ENCODE measurements around the gene ATXN7. TPM values are rescaled to one million over a fixed set of nuclear protein-coding genes. Genes with fewer than 3 reads are reported as not detected.

Gene ATXN7
- polyA plus RNA-seq, 3 donors: 2.7 to 29.5 (median 3.2) TPM

DNA sequence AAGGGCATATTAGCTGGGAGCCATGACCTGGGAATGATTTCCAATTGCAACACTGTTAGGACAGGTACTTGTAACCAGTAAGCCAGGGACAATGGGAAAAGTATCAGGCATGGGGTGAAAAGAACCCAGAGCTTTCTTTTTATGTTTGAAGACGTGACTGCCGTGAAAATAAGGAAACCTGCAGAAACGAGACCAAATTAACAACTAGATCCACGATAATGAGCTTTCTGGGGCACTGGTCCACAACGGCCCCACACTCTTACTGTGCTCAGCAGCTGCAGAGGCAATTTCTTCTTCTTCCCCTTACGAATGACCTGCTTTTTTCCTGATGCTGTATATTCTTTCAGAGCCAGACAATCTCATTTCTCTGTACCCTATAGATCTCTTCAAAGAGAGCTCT lies 33.1 kb upstream of the ATXN7 start:
- no peak overlapping the region for H3K27ac Mint-ChIP-seq
- H3K27me3 Mint-ChIP-seq (ENCODE audit: low read depth in 3 of 3): no peaks in the 10 kb centered on the region
- intact Hi-C loops (cut with micrococcal nuclease): no loop called here
- Histone ChIP-seq H3K27me3 (ENCODE audit: control insufficient read depth in 2 of 2, insufficient read depth in 2 of 2, low read length in 2 of 2) (no peaks in the 10 kb centered on the region), H3K4me2 (replicated peaks; ENCODE audit: extremely low read depth, low read length, poor library complexity, severe bottlenecking) (no peak overlapping the region), H2AFZ (ENCODE audit: insufficient read depth, low read depth, low read length, poor library complexity, severe bottlenecking) (no peak overlapping the region), H3K36me3 (replicated peaks in 1 of 2; ENCODE audit: control insufficient read depth in 1 of 2, insufficient read depth in 2 of 2, low read length in 2 of 2) (peaks cover 26 to 69% of the 10 kb centered on the region in 2 donors), H3K27ac (ENCODE audit: low read depth in 1 of 2, low read length in 2 of 2) (no peak overlapping the region), H3K9me3 (replicated peaks in 1 of 2; ENCODE audit: control insufficient read depth in 1 of 2, insufficient read depth in 1 of 2, low read length in 2 of 2) (no peaks in the 10 kb centered on the region), H3K79me2 (ENCODE audit: insufficient read depth, low read length) (no peaks in the 10 kb centered on the region), H3K4me3 (replicated peaks in 1 of 3; ENCODE audit: low read depth in 2 of 3, low read length in 3 of 3) (no peak overlapping the region), H4K20me1 (ENCODE audit: insufficient read depth, low read length) (no peaks in the 10 kb centered on the region), H3K9ac (ENCODE audit: insufficient read depth, low read length, poor library complexity, severe bottlenecking) (no peak overlapping the region), H3K4me1 (ENCODE audit: control insufficient read depth in 1 of 2, insufficient read depth in 2 of 2, low read length in 2 of 2) (no peaks in the 10 kb centered on the region)
- no peaks in the 10 kb centered on the region for H3K4me1 Mint-ChIP-seq
- TF ChIP-seq, protein P1, sequence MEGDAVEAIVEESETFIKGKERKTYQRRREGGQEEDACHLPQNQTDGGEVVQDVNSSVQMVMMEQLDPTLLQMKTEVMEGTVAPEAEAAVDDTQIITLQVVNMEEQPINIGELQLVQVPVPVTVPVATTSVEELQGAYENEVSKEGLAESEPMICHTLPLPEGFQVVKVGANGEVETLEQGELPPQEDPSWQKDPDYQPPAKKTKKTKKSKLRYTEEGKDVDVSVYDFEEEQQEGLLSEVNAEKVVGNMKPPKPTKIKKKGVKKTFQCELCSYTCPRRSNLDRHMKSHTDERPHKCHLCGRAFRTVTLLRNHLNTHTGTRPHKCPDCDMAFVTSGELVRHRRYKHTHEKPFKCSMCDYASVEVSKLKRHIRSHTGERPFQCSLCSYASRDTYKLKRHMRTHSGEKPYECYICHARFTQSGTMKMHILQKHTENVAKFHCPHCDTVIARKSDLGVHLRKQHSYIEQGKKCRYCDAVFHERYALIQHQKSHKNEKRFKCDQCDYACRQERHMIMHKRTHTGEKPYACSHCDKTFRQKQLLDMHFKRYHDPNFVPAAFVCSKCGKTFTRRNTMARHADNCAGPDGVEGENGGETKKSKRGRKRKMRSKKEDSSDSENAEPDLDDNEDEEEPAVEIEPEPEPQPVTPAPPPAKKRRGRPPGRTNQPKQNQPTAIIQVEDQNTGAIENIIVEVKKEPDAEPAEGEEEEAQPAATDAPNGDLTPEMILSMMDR (IDR thresholded peaks at IDR 0.05): no peak
- no peak overlapping the region for H3K4me3 Mint-ChIP-seq
- no peaks in the 10 kb centered on the region for H3K9me3 Mint-ChIP-seq
- no peak for DNase-seq
- H3K36me3 Mint-ChIP-seq: peaks cover 46 to 56% of the 10 kb centered on the region in 2 donors
- 100% methylated on average over 3 of the region's 6 CpGs for WGBS (ENCODE audit: insufficient coverage)

DNA sequence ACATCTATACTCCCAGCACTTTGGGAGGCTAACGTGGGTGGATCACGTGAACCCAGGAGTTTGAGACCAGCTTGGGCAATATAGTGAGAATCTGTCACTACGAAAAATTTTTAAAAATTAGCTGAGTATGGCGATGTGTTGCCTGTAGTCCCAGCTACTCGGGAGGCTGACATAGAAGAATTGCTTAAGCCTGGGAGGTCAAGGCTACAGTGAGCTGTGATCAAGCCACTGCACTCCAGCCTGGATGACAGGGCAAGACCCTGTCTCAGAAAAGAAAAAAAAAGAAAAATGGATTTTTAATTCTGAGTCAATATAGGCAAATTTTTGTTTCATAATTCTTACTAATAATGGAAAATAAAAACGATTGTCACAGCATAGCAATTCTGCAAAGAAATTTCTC lies 31.3 kb upstream of the ATXN7 start:
- TF ChIP-seq, protein P1 (IDR thresholded peaks at IDR 0.05): no peak
- H3K9me3 Mint-ChIP-seq: no peaks in the 10 kb centered on the region
- peak overlapping the region in 1 of 7 donors; percentile 50 for H3K27ac Mint-ChIP-seq
- H3K27me3 Mint-ChIP-seq (ENCODE audit: low read depth in 3 of 3): no peaks in the 10 kb centered on the region
- no peak overlapping the region for H3K9ac ChIP-seq (ENCODE audit: insufficient read depth, low read length, poor library complexity, severe bottlenecking)
- H3K4me1 Mint-ChIP-seq: no peaks in the 10 kb centered on the region
- no peaks in the 10 kb centered on the region for H3K4me1 ChIP-seq (ENCODE audit: control insufficient read depth in 1 of 2, insufficient read depth in 2 of 2, low read length in 2 of 2)
- H3K9me3 ChIP-seq (replicated peaks in 1 of 2; ENCODE audit: control insufficient read depth in 1 of 2, insufficient read depth in 1 of 2, low read length in 2 of 2): no peaks in the 10 kb centered on the region
- H4K20me1 ChIP-seq (ENCODE audit: insufficient read depth, low read length): no peaks in the 10 kb centered on the region
- H3K4me3 ChIP-seq (replicated peaks in 1 of 3; ENCODE audit: low read depth in 2 of 3, low read length in 3 of 3): no peak overlapping the region
- intact Hi-C loops (cut with micrococcal nuclease): no loop called here
- H3K4me3 Mint-ChIP-seq: no peak overlapping the region
- no peaks in the 10 kb centered on the region for H3K79me2 ChIP-seq (ENCODE audit: insufficient read depth, low read length)
- no peak overlapping the region for H3K4me2 ChIP-seq (replicated peaks; ENCODE audit: extremely low read depth, low read length, poor library complexity, severe bottlenecking)
- no peaks in the 10 kb centered on the region for H3K27me3 ChIP-seq (ENCODE audit: control insufficient read depth in 2 of 2, insufficient read depth in 2 of 2, low read length in 2 of 2)
- 97% methylated on average over 3 of the region's 6 CpGs for WGBS (ENCODE audit: insufficient coverage)
- peaks cover 51 to 56% of the 10 kb centered on the region in 2 donors for H3K36me3 Mint-ChIP-seq
- DNase-seq: no peak
- H3K36me3 ChIP-seq (replicated peaks in 1 of 2; ENCODE audit: control insufficient read depth in 1 of 2, insufficient read depth in 2 of 2, low read length in 2 of 2): peaks cover 36 to 79% of the 10 kb centered on the region in 2 donors
- H2AFZ ChIP-seq (ENCODE audit: insufficient read depth, low read depth, low read length, poor library complexity, severe bottlenecking): no peak overlapping the region
- no peak overlapping the region for H3K27ac ChIP-seq (ENCODE audit: low read depth in 1 of 2, low read length in 2 of 2)
